AG08395 (cell line): ENCODE results near the gene PCAT7.
"Not testable (repeated sequence)": the region's sequence is repeated elsewhere in the genome, so short reads cannot be mapped to it uniquely, and the experiment has no call there.

Experiments
- DNase-seq: peaks from one replicate; pipeline ENCODE4 v3.0.0; 2012; ENCODE audit warnings: mixed read lengths, low spot score

PCAT7 gene

GRCh38 chr9:94563548-94563947 lies 8.7 kb downstream of the PCAT7 start:
- no peak for DNase-seq

- not testable (repeated sequence) for DNase-seq
Observed at GRCh38 chr9:94564279-94564678, 9.4 kb downstream of the PCAT7 start.

- DNase-seq, result no peak
Observed at GRCh38 chr9:94566550-94566949, 11.7 kb downstream of the PCAT7 start.

DNA sequence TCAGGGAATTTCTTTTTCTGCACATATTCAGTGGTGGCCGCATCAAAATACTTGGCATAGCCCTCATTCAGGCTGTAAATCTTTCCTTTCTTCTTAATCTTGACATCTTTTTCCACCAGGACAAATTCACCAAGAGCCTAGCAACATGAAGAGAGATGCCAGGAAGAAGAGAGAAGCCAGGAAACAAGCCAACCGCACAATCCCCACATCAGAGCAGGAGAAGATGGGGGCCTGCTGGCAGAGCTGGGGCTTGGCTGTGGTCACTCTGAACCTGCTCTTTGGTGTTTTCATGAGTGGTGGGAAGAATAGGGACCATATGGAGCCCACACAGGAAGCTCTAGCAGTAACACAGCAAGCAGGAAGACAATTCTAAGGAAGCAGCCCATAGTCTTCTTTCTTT lies 12.4 kb downstream of the PCAT7 start:
- no peak for DNase-seq

DNA sequence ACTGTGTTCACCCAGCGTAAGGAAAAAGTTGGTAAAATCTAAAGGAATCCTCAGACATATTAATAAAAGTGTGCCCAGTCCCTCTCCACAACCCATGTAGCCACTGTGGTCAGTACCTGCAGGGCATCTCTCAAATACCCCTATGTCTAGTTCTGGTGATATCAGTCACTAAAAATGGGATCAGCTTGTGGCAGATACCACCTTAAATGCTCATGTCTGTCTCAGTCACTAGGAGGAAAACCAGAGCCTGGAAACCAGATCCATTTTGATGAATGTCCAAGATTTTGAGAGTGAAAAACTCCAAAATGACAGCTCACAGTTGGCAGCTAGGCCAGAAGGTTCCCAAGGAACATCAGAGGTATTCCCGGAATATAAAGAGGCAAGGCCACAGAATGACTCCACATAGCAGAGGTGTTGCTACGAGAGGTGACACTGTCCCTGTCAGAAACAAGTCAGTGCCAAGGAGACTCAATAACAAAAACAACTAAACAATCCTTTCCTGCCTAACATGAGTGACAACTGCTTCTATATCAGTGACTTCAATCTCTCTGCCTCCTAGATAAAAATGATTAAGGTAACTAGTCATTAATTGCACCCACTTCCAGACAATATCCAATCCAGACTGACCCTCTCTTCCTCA lies 13.5 kb downstream of the PCAT7 start:
- DNase-seq, result no peak

- DNase-seq, result no peak
Observed at GRCh38 chr9:94568972-94569712, 14.3 kb downstream of the PCAT7 start.

DNA sequence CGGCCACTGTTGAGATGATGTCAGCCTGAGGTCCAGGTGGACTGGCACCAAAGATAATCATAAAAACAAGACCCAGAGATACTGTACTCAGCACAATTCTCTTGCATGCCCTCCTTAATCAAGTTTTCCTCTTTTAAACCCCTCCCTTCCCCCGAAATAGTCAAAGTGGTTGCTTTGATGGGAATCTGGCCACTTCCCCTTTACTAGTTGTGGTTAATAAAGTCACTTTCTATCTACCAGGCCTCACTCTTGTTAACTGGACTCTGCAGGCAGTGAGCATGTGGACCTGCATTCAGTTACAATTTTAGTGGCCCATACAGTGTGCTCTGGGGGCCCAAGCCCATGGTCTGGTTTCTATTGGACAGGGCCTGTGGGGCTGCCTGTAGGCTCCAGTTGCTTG lies 21.2 kb downstream of the PCAT7 start:
- DNase-seq, result no peak

GRCh38 chr9:94577036-94577435 lies 22.2 kb downstream of the PCAT7 start:
- no peak for DNase-seq

GRCh38 chr9:94577571-94577970 lies 22.7 kb downstream of the PCAT7 start:
- DNase-seq, result no peak

GRCh38 chr9:94581728-94582127 lies 26.8 kb downstream of the PCAT7 start:
- no peak for DNase-seq

GRCh38 chr9:94584555-94584954 lies 29.7 kb downstream of the PCAT7 start:
- DNase-seq, result no peak

GRCh38 chr9:94586316-94586715 lies 31.4 kb downstream of the PCAT7 start:
- DNase-seq, result no peak

GRCh38 chr9:94586814-94587213 lies 31.9 kb downstream of the PCAT7 start:
- peak; percentile 19 for DNase-seq

GRCh38 chr9:94588681-94589080 lies 33.8 kb downstream of the PCAT7 start:
- no peak for DNase-seq

DNA sequence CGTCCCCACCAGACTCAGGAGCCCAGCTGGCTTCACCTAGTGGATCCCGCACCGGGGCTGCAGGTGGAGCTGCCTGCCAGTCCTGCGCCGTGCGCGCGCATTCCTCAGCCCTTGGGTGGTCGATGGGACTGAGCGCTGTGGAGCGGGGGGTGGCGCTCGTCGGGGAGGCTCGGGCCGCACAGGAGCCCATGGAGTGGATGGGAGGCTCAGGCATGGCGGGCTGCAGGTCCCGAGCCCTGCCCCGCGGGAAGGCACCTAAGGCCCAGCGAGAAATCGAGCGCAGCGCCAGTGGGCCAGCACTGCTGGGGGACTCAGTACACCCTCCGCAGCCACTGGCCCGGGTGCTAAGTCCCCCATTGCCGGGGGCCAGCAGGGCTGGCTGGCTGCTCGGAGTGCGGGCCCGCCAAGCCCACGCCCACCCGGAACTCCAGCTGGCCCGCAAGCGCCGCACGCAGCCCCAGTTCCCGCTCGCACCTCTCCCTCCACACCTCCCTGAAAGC lies 36.2 kb downstream of the PCAT7 start:
- not testable (repeated sequence) for DNase-seq

- DNase-seq, result no peak
Observed at GRCh38 chr9:94591876-94592275, 37.0 kb downstream of the PCAT7 start.

DNA sequence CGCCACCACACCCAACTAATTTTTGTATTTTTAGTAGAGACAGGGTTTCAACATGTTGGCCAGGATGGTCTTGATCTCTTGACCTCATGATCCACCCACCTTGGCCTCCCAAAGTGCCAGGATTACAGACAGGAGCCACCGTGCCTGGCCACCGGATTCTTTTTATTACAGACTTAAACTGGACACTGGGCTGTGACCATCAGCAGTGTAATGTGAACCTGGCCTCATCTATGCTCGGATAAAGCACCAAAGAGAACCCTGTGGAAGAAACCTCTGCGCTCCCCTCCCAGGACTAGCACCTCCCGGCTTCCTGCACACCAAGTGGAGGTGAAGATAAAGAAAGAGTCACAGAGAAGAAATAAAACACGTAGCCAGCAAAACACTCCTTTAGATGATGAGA lies 37.8 kb downstream of the PCAT7 start:
- DNase-seq, result not testable (repeated sequence)

GRCh38 chr9:94593459-94594345 lies 38.8 kb downstream of the PCAT7 start, which contains the start of gene FBP2:
FBP2 (minus strand) TSS chr9:94593824; CDS start chr9:94593726, 98 bp downstream.
- DNase-seq, result no peak

- DNase-seq, result no peak
Observed at GRCh38 chr9:94599102-94599501, 44.2 kb downstream of the PCAT7 start.

- no peak for DNase-seq
Observed at GRCh38 chr9:94600258-94600657, 45.4 kb downstream of the PCAT7 start.

- no peak for DNase-seq
Observed at GRCh38 chr9:94600715-94601114, 45.8 kb downstream of the PCAT7 start.

DNA sequence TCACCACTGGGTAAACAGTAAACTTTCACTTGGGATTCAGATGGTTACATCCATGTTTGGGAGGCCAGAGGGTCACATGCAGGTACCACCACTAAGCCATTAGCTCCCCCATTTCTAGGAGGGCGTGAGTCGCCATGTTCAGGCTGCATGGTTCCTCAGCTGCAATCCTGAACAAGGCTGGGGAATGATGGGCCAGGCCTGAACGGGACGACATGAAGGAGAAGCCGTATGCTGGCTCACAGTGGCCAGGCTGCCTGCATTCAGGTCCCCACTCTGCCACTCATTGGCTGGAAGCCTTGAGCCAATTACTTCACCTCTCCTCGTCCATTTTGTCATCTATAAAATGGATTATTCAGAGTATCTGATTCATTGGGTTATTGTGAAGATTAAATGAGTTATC lies 47.8 kb downstream of the PCAT7 start:
- no peak for DNase-seq
